PFSK-1 (cell line): Measurements from ENCODE around the gene NAA40. TPM values are rescaled to one million over a fixed set of nuclear protein-coding genes. Genes with fewer than 3 reads are reported as not detected.
A peak's percentile ranks its signal among the peaks of the same experiment; 100 is the strongest.

Experiments used
- FOXP2 ChIP-seq: optimal IDR thresholded peaks from 2 replicates; pipeline ENCODE3; 2011; ENCODE audit warnings: borderline replicate concordance, control low read depth, inconsistent platforms; ENCODE audit not compliant: insufficient read depth; ENCODE audit errors: extremely low read length, extremely low read depth
- POLR2AphosphoS5 ChIP-seq: IDR thresholded peaks from 2 replicates; pipeline ENCODE4 v1.6.1; 2012; ENCODE audit warnings: low read depth, mild to moderate bottlenecking, control low read depth, low read length, moderate library complexity
- REST ChIP-seq, 2 experiments: IDR thresholded peaks; 2 replicates each; pipeline versions ENCODE4 v1.6.1 to v1.8.0; 2011 to 2012; ENCODE audit warnings: low read depth in 2 of 2, low read length in 2 of 2, control low read depth in 1 of 2, inconsistent platforms in 1 of 2, mild to moderate bottlenecking in 1 of 2, moderate library complexity in 1 of 2; ENCODE audit not compliant: insufficient read depth in 1 of 2
- SIN3A ChIP-seq: IDR thresholded peaks from 2 replicates; pipeline ENCODE4 v1.6.1; 2012; ENCODE audit warnings: mild to moderate bottlenecking, low read length, moderate library complexity, borderline replicate concordance; ENCODE audit not compliant: insufficient read depth
- TAF1 ChIP-seq: IDR thresholded peaks from 2 replicates; pipeline ENCODE4 v1.6.1; 2012; ENCODE audit warnings: low read length, control low read depth, borderline replicate concordance; ENCODE audit not compliant: insufficient read depth
- polyA plus RNA-seq: library from polyadenylated mRNA; unstranded; fragments of >200 nt; gene quantifications from one replicate; pipeline ENCODE4 v1.2.1, GENCODE V29; 2012; ENCODE audit warnings: low read depth, missing spikeins; ENCODE audit not compliant: insufficient read length

The NAA40 gene
- polyA plus RNA-seq: 18.7 TPM

GRCh38 chr11:63938479-63939396 lies at the start of gene NAA40:
TSS of gene NAA40 (plus strand) at chr11:63939002. CDS start at chr11:63939097, 95 bp downstream.
- TF ChIP-seq TAF1 (no peak), REST (IDR thresholded peaks at IDR 0.05; ENCODE audit: insufficient read depth in 1 of 2, low read depth in 2 of 2, low read length in 2 of 2) (no peak), FOXP2 (peak; percentile 76), POLR2AphosphoS5 (peak; percentile 49; the same call in 1 of the 2 replicates), SIN3A (peak; percentile 94; the same call in 1 of the 2 replicates)

- no peak for TF ChIP-seq REST (IDR thresholded peaks at IDR 0.05; ENCODE audit: insufficient read depth in 1 of 2, low read depth in 2 of 2, low read length in 2 of 2)
- TF ChIP-seq POLR2AphosphoS5: no peak
- no peak for TF ChIP-seq SIN3A
- no peak for TF ChIP-seq FOXP2
- no peak for TF ChIP-seq TAF1
Observed at GRCh38 chr11:63889344-63889743, 49.5 kb upstream of the NAA40 start.

GRCh38 chr11:63890368-63890767 lies 48.4 kb upstream of the NAA40 start:
- TF ChIP-seq TAF1 (no peak), POLR2AphosphoS5 (no peak), SIN3A (no peak), REST (IDR thresholded peaks at IDR 0.05; ENCODE audit: insufficient read depth in 1 of 2, low read depth in 2 of 2, low read length in 2 of 2) (no peak), FOXP2 (no peak)

GRCh38 chr11:63892228-63892627 lies 46.6 kb upstream of the NAA40 start:
- peak; percentile 77 to 92 for TF ChIP-seq REST (IDR thresholded peaks at IDR 0.05; ENCODE audit: insufficient read depth in 1 of 2, low read depth in 2 of 2, low read length in 2 of 2)
- no peak for TF ChIP-seq TAF1
